Ishikawa (cell line): ENCODE measurements around the gene TSC22D1.

Experiments used
- CEBPB ChIP-seq: IDR thresholded peaks from 2 replicates; pipeline ENCODE4 v1.6.1; 2012
- CREB1 ChIP-seq: IDR thresholded peaks from 2 replicates; pipeline ENCODE4 v1.6.1; 2012; ENCODE audit warnings: low read depth
- EGR1 ChIP-seq: IDR thresholded peaks from 2 replicates; pipeline ENCODE4 v1.6.1; 2012
- EP300 ChIP-seq: IDR thresholded peaks from 2 replicates; pipeline ENCODE4 v1.6.1; 2012; ENCODE audit warnings: borderline replicate concordance
- FOXM1 ChIP-seq: IDR thresholded peaks from 2 replicates; pipeline ENCODE4 v1.6.1; 2012; ENCODE audit warnings: low read depth, borderline replicate concordance
- MAX ChIP-seq: IDR thresholded peaks from 2 replicates; pipeline ENCODE4 v1.6.1; 2012
- NFIC ChIP-seq: IDR thresholded peaks from 2 replicates; pipeline ENCODE4 v1.6.1; 2012
- RAD21 ChIP-seq: IDR thresholded peaks from 2 replicates; pipeline ENCODE4 v1.6.1; 2012; ENCODE audit warnings: low read depth
- REST ChIP-seq: IDR thresholded peaks from 2 replicates; pipeline ENCODE4 v1.6.1; 2012; ENCODE audit warnings: low read depth, mild to moderate bottlenecking
- TAF1 ChIP-seq: IDR thresholded peaks from 2 replicates; pipeline ENCODE4 v1.6.1; 2012; ENCODE audit warnings: low read depth, mild to moderate bottlenecking
- TCF12 ChIP-seq: IDR thresholded peaks from 2 replicates; pipeline ENCODE4 v1.6.1; 2012; ENCODE audit warnings: low read depth
- TEAD4 ChIP-seq: IDR thresholded peaks from 2 replicates; pipeline ENCODE4 v1.6.1; 2012
- USF1 ChIP-seq: IDR thresholded peaks from 2 replicates; pipeline ENCODE4 v1.6.1; 2012
- YY1 ChIP-seq: IDR thresholded peaks from 2 replicates; pipeline ENCODE4 v1.6.1; 2012; ENCODE audit warnings: low read depth
- ZBTB7A ChIP-seq: IDR thresholded peaks from 2 replicates; pipeline ENCODE4 v1.6.1; 2012; ENCODE audit warnings: low read depth

The TSC22D1 gene

GRCh38 chr13:44416301-44416700, 159.8 kb downstream of the TSC22D1 start:
- no peak for TF ChIP-seq ZBTB7A
- TF ChIP-seq NFIC: no peak
- no peak for TF ChIP-seq TAF1
- no peak for TF ChIP-seq FOXM1
- no peak for TF ChIP-seq EP300
- no peak for TF ChIP-seq TEAD4
- no peak for TF ChIP-seq REST
- no peak for TF ChIP-seq CEBPB
- TF ChIP-seq USF1: no peak
- TF ChIP-seq YY1: no peak
- no peak for TF ChIP-seq EGR1
- TF ChIP-seq RAD21: no peak
- TF ChIP-seq CREB1: no peak

GRCh38 chr13:44415815-44416214, 160.3 kb downstream of the TSC22D1 start:
- TF ChIP-seq USF1 (no peak), YY1 (no peak), EGR1 (no peak), NFIC (no peak), FOXM1 (no peak)

GRCh38 chr13:44414716-44415115, 161.4 kb downstream of the TSC22D1 start:
- TF ChIP-seq YY1: no peak
- no peak for TF ChIP-seq NFIC
- no peak for TF ChIP-seq TCF12
- TF ChIP-seq REST: no peak
- no peak for TF ChIP-seq FOXM1

GRCh38 chr13:44413095-44413494, 163.0 kb downstream of the TSC22D1 start:
- TF ChIP-seq REST (no peak), FOXM1 (no peak), TAF1 (no peak), CEBPB (no peak), ZBTB7A (no peak), MAX (no peak), TEAD4 (no peak), CREB1 (no peak), RAD21 (no peak), TCF12 (no peak), NFIC (no peak), YY1 (no peak), EP300 (no peak), EGR1 (no peak), USF1 (no peak)

GRCh38 chr13:44412346-44412935, 163.7 kb downstream of the TSC22D1 start:
- no peak for TF ChIP-seq REST
- TF ChIP-seq TEAD4: no peak
- TF ChIP-seq NFIC: no peak
